Spleen (tissue), 11 donors: ENCODE measurements around the gene HINFP. TPM values are rescaled to one million over a fixed set of nuclear protein-coding genes. Genes with fewer than 3 reads are reported as not detected.

Experiments
- DNase-seq: peaks from one replicate; pipeline ENCODE4 v3.0.0-alpha.2; 2020
- H3K27ac ChIP-seq, 8 donors: fragments of 200-600 bp; sonication (generic) in 7 of 8; 1 replicate in 4 of 8; 2 replicates in 4 of 8; pipeline versions ENCODE4 v1.5.0 to v1.8.0; 2016 to 2021; ENCODE audit warnings: inconsistent platforms in 4 of 8, mild to moderate bottlenecking in 4 of 8, moderate library complexity in 1 of 8
- H3K27me3 ChIP-seq, 7 donors: fragments of 200-600 bp; sonication (generic) in 6 of 7; replicated peaks in 1 of 7; 1 replicate in 4 of 7; 2 replicates in 3 of 7; pipeline versions ENCODE4 v1.5.0 to v1.8.0; 2016 to 2021; ENCODE audit warnings: inconsistent platforms in 3 of 7, mild to moderate bottlenecking in 1 of 7
- H3K36me3 ChIP-seq, 6 donors: fragments of 200-600 bp; sonication (generic) in 5 of 6; 1 replicate in 4 of 6; 2 replicates in 2 of 6; pipeline versions ENCODE4 v1.5.0 to v1.8.0; 2016 to 2021; ENCODE audit warnings: inconsistent platforms in 2 of 6
- H3K4me1 ChIP-seq, 6 donors: fragments of 200-600 bp; sonication (generic) in 5 of 6; 1 replicate in 3 of 6; 2 replicates in 3 of 6; pipeline versions ENCODE4 v1.5.0 to v1.8.0; 2016 to 2021; ENCODE audit warnings: inconsistent platforms in 3 of 6
- H3K4me3 ChIP-seq, 8 donors: fragments of 200-600 bp; sonication (generic) in 7 of 8; 1 replicate in 4 of 8; 2 replicates in 4 of 8; pipeline versions ENCODE4 v1.5.0 to v1.8.0; 2016 to 2021; ENCODE audit warnings: inconsistent platforms in 4 of 8, mild to moderate bottlenecking in 4 of 8, moderate library complexity in 2 of 8
- H3K9me3 ChIP-seq, 8 donors: fragments of 200-600 bp; sonication (generic) in 7 of 8; 1 replicate in 4 of 8; 2 replicates in 4 of 8; pipeline versions ENCODE4 v1.5.0 to v1.8.0; 2016 to 2021; ENCODE audit warnings: inconsistent platforms in 4 of 8
- POLR2A ChIP-seq, 3 donors: fragments of 450-650 bp; IDR thresholded peaks; one replicate each; pipeline ENCODE4 v1.5.1; 2017; ENCODE audit warnings: antibody characterized with exemption in 3 of 3, mild to moderate bottlenecking in 1 of 3
- POLR2AphosphoS5 ChIP-seq, 3 donors: sonication (generic); formaldehyde crosslinking; IDR thresholded peaks; one replicate each; pipeline ENCODE4 v1.5.1; 2017; ENCODE audit warnings: antibody characterized with exemption in 3 of 3
- WGBS, 5 donors: extraction: QIAGEN DNeasy Blood & Tissue Kit in 3 of 5; methylation state at CpG; one replicate each; pipeline versions ENCODE4 v1.1.5 to v1.1.7; 2013 to 2018; 5-methylcytosine and 5-hydroxymethylcytosine counted together
- intact Hi-C: fragments of 100-400 bp; cut with DNase I; formaldehyde crosslinking; loops from one replicate; pipeline ENCODE4 v1.15.0; 2023; ENCODE audit warnings: low total_unique reads
- polyA plus RNA-seq, 3 donors: library from polyadenylated mRNA; stranded (reverse); fragments of 200-250 nt; gene quantifications; one replicate each; pipeline ENCODE4 v1.2.1, GENCODE V29; 2013
- total RNA-seq, 7 donors: library from RNA; depleted of rRNA in 3 of 7; stranded (reverse); fragments of >200 nt in 3 of 7; fragmentation: NEBNext Ultra II Directional in 4 of 7; extraction: Animal tissue kit (Norgen Biotek cat#: 25700) in 4 of 7; gene quantifications; one replicate each; pipeline versions ENCODE4 v1.1.0 to v1.2.1, GENCODE V29; 2016 to 2021
- TF ChIP-seq, protein P1 (sequence below), 11 experiments: fragments of 200-600 bp in 7 of 11; fragments of 450-650 bp in 4 of 11; sonication (generic) in 4 of 11; IDR thresholded peaks in 8 of 11; conservative IDR thresholded peaks in 3 of 11; 1 replicate in 7 of 11; 2 replicates in 4 of 11; pipeline versions ENCODE4 v1.4.0 to v1.8.0; 2016 to 2021; ENCODE audit warnings: antibody characterized with exemption in 11 of 11, inconsistent platforms in 4 of 11, mild to moderate bottlenecking in 1 of 11
- donor health status: healthy with polysubstance abuse.
- donor health status: DM: no; HTN: no; CAD: no; lungs with moderate emphysema.
- donor health status: DM: no; HTN: no; CAD: no.
- donor health status: Bipolar disorder and iron deficiency.
- donor health status: healthy.
- donor health status: DM: no; HTN: no; CAD: no.
- donor health status: DM: yes; HTN: yes; CAD: no.

Gene HINFP
- total and polyA plus RNA-seq, 10 donors: 12.8 to 40.7 (median 33.0) TPM

DNA sequence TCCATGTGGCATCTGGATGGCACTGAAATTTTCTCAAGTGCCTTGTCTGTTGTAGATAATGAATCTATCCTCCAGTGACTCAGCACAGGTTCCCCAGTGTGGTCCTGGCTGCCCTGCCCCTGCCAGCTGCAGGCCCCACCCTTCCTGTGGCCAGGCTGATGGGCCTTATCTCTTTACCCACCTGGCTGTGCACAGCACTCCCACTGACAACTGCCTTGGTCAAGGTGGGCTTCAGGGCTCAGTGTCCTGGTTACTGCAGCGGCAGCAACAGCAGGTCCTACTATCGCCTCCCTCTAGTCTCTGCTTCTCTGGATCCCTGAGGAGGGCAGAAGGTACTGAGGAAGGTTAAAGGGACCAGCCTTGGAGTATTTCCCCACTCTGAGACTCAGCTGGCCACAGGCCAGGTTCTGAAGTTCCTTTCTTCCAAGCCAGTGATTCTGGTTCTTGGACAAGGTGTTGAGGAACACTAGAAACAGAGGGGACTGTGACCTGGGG is 33.6 kb upstream of the HINFP start:
- 69 to 85% (median 71%) methylated on average over 2 of the region's 2 CpGs for whole genome bisulfite sequencing, 5 donors
- intact Hi-C loops: no loop called here
- Histone ChIP-seq H3K4me1 (peaks cover 0 to 73% (median 32%) of the 10 kb centered on the region in 6 donors), H3K27me3 (no peaks in the 10 kb centered on the region), H3K9me3 (no peaks in the 10 kb centered on the region), H3K4me3 (no peak overlapping the region), H3K36me3 (peaks cover 0 to 15% (median 0%) of the 10 kb centered on the region in 6 donors), H3K27ac (no peak overlapping the region)
- TF ChIP-seq POLR2AphosphoS5 (IDR thresholded peaks at IDR 0.05) (peak in 1 of 3 donors; percentile 20), POLR2A (IDR thresholded peaks at IDR 0.05) (no peak)
- TF ChIP-seq, protein P1, sequence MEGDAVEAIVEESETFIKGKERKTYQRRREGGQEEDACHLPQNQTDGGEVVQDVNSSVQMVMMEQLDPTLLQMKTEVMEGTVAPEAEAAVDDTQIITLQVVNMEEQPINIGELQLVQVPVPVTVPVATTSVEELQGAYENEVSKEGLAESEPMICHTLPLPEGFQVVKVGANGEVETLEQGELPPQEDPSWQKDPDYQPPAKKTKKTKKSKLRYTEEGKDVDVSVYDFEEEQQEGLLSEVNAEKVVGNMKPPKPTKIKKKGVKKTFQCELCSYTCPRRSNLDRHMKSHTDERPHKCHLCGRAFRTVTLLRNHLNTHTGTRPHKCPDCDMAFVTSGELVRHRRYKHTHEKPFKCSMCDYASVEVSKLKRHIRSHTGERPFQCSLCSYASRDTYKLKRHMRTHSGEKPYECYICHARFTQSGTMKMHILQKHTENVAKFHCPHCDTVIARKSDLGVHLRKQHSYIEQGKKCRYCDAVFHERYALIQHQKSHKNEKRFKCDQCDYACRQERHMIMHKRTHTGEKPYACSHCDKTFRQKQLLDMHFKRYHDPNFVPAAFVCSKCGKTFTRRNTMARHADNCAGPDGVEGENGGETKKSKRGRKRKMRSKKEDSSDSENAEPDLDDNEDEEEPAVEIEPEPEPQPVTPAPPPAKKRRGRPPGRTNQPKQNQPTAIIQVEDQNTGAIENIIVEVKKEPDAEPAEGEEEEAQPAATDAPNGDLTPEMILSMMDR (IDR thresholded peaks at IDR 0.05 in 8 of 11, conservative IDR thresholded peaks at IDR 0.05 in 3 of 11): no peak
- DNase-seq: no peak

DNA sequence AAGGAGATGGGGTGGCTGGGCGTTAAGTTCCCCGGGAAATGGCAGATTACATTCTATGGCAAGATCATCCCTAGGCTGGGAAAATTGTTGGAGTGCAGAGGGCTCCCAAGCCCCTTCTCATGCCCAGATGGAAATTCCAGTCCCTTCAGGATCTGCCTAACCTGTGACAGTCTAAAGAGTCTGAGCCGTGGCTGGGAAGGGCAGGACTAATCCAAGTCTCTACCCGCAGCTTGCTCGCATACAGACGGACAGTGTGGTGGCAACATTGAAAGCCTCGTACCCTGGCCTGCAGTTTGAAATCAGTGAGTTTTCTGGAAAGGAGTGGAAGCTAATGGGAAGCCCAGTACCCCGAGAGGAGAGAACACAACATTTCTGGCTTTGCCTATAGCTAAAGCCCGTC is 33.0 kb upstream of the HINFP start:
- no peak for DNase-seq
- 92 to 97% (median 95%) methylated on average over 9 of the region's 9 CpGs for WGBS, 5 donors
- Histone ChIP-seq H3K9me3 (no peaks in the 10 kb centered on the region), H3K36me3 (peaks cover 0 to 18% (median 0%) of the 10 kb centered on the region in 6 donors), H3K27me3 (no peaks in the 10 kb centered on the region), H3K4me1 (peaks cover 4 to 79% (median 38%) of the 10 kb centered on the region in 6 donors), H3K4me3 (no peak overlapping the region), H3K27ac (no peak overlapping the region)
- intact Hi-C loops: no loop called here
- TF ChIP-seq POLR2AphosphoS5 (IDR thresholded peaks at IDR 0.05) (no peak), POLR2A (IDR thresholded peaks at IDR 0.05) (no peak)
- TF ChIP-seq, protein P1 (IDR thresholded peaks at IDR 0.05 in 8 of 11, conservative IDR thresholded peaks at IDR 0.05 in 3 of 11): no peak

DNA sequence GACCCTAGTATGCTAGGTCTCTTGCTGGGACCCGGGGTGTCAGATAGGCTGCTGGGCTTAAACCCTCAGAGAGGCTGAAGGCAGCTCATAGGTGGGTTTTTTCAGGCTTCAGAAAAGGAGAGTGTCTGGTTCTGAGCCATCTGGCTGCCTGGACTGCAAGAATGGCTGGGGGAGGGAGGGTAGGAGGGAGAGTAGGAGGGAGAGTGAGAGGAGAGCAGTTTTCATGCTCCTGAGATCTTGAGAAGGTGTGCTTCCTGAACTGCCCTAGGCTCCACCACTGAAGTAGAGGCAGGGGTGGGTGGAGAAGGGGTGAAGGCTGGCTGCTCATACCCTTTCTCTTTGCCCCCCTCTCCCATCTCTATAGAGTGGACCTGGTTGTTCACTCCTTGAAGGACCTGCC is 32.1 kb upstream of the HINFP start:
- TF ChIP-seq, protein P1 (IDR thresholded peaks at IDR 0.05 in 8 of 11, conservative IDR thresholded peaks at IDR 0.05 in 3 of 11): no peak
- TF ChIP-seq POLR2A (IDR thresholded peaks at IDR 0.05): no peak
- TF ChIP-seq POLR2AphosphoS5 (IDR thresholded peaks at IDR 0.05): no peak
- intact Hi-C loops: no loop called here
- Histone ChIP-seq H3K36me3 (peaks cover 0 to 19% (median 0%) of the 10 kb centered on the region in 6 donors), H3K4me3 (no peak overlapping the region), H3K27me3 (no peaks in the 10 kb centered on the region), H3K9me3 (no peaks in the 10 kb centered on the region), H3K27ac (no peak overlapping the region), H3K4me1 (peaks cover 10 to 80% (median 43%) of the 10 kb centered on the region in 6 donors)
- WGBS, 5 donors: 91 to 100% (median 96%) methylated on average over 1 of the region's 1 CpG
- no peak for DNase-seq

DNA sequence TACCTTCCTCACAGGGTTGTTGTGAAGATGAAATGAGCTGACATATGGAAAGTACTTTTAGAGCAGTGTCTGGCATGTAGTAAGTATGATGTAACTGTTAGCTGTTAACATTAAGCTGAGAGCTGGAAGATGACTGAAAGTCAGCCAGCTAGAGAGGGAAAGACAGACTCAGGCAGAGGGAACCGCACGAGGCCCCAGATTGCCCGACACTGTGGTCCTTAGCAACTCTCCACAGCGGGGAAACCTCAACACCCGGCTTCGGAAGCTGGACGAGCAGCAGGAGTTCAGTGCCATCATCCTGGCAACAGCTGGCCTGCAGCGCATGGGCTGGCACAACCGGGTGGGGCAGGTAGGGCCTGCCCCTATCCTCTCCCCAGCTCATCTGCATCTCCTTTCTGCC is 30.2 kb upstream of the HINFP start:
- Histone ChIP-seq H3K4me1 (peaks cover 14 to 76% (median 39%) of the 10 kb centered on the region in 6 donors), H3K27ac (peak overlapping the region in 2 of 8 donors; percentile 4), H3K27me3 (no peaks in the 10 kb centered on the region), H3K9me3 (no peaks in the 10 kb centered on the region), H3K36me3 (peaks cover 0 to 19% (median 0%) of the 10 kb centered on the region in 6 donors), H3K4me3 (no peak overlapping the region)
- DNase-seq: no peak
- 85 to 91% (median 88%) methylated on average over 9 of the region's 9 CpGs for WGBS, 5 donors
- TF ChIP-seq, protein P1 (IDR thresholded peaks at IDR 0.05 in 8 of 11, conservative IDR thresholded peaks at IDR 0.05 in 3 of 11): no peak
- no peak for TF ChIP-seq POLR2A (IDR thresholded peaks at IDR 0.05)
- TF ChIP-seq POLR2AphosphoS5 (IDR thresholded peaks at IDR 0.05): no peak
- intact Hi-C loops: loop anchor here (10.0 kb wide), 1 partner anchor 104 kb away; no protein-coding TSS in a partner anchor
